Mesenchymal stem cell (in vitro differentiated cells and primary cell): ENCODE data around the gene SLC26A3.

Source experiments
- DNase-seq: peaks from one replicate; pipeline ENCODE4 v3.0.0-alpha.2; 2013
- H2AFZ ChIP-seq: one replicate; pipeline ENCODE4 v1.6.1; 2013; ENCODE audit warnings: low read depth, mild to moderate bottlenecking, control low read depth, inconsistent platforms, low read length, moderate library complexity
- H2AK5ac ChIP-seq: 2 replicates; pipeline ENCODE4 v1.6.1; 2013; ENCODE audit warnings: low read length, moderate library complexity, mild to moderate bottlenecking, inconsistent platforms; ENCODE audit not compliant: severe bottlenecking
- H2BK120ac ChIP-seq: one replicate; pipeline ENCODE4 v1.6.1; 2013; ENCODE audit warnings: low read depth, mild to moderate bottlenecking, inconsistent platforms, low read length, moderate library complexity
- H2BK12ac ChIP-seq, 2 experiments: one replicate each; pipeline ENCODE4 v1.6.1; 2013; ENCODE audit warnings: inconsistent platforms in 2 of 2, low read length in 2 of 2, mild to moderate bottlenecking in 2 of 2, moderate library complexity in 2 of 2, control low read depth in 1 of 2
- H2BK15ac ChIP-seq: one replicate; pipeline ENCODE4 v1.6.1; 2013; ENCODE audit warnings: mild to moderate bottlenecking, low read depth, inconsistent platforms; ENCODE audit not compliant: poor library complexity, severe bottlenecking
- H2BK5ac ChIP-seq: 2 replicates; pipeline ENCODE4 v1.6.1; 2013; ENCODE audit warnings: low read depth, mild to moderate bottlenecking, low read length, control low read depth, inconsistent platforms; ENCODE audit not compliant: poor library complexity, severe bottlenecking
- H3K14ac ChIP-seq, 2 experiments: one replicate each; pipeline ENCODE4 v1.6.1; 2013; ENCODE audit warnings: inconsistent platforms in 2 of 2, low read length in 2 of 2, control low read depth in 1 of 2, mild to moderate bottlenecking in 1 of 2, moderate library complexity in 1 of 2
- H3K18ac ChIP-seq, 2 experiments: one replicate each; pipeline ENCODE4 v1.6.1; 2013; ENCODE audit warnings: inconsistent platforms in 2 of 2, low read length in 2 of 2, control low read depth in 1 of 2, low read depth in 1 of 2, mild to moderate bottlenecking in 1 of 2
- H3K23ac ChIP-seq, 2 experiments: one replicate each; pipeline ENCODE4 v1.6.1; 2013; ENCODE audit warnings: inconsistent platforms in 2 of 2, low read length in 2 of 2, mild to moderate bottlenecking in 2 of 2, moderate library complexity in 2 of 2, control low read depth in 1 of 2
- H3K27ac ChIP-seq: 2 replicates; pipeline ENCODE4 v1.5.1; 2013; ENCODE audit warnings: mild to moderate bottlenecking, moderate library complexity, low read length, control low read depth, inconsistent platforms; ENCODE audit not compliant: poor library complexity, severe bottlenecking
- H3K27me3 ChIP-seq, 2 experiments: 2 replicates each; pipeline versions ENCODE4 v1.6.1 to v1.7.0; 2013; ENCODE audit warnings: low read length in 2 of 2, mild to moderate bottlenecking in 2 of 2, moderate library complexity in 2 of 2, control low read depth in 1 of 2, inconsistent platforms in 1 of 2; ENCODE audit not compliant: control insufficient read depth in 1 of 2, insufficient read depth in 1 of 2
- H3K36me3 ChIP-seq, 2 experiments: 2 replicates each; pipeline versions ENCODE4 v1.6.1 to v1.7.0; 2013; ENCODE audit warnings: low read length in 2 of 2, control low read depth in 1 of 2, inconsistent platforms in 1 of 2, low read depth in 1 of 2, mild to moderate bottlenecking in 1 of 2; ENCODE audit not compliant: insufficient read depth in 2 of 2, control insufficient read depth in 1 of 2
- H3K4ac ChIP-seq, 2 experiments: one replicate each; pipeline ENCODE4 v1.6.1; 2013; ENCODE audit warnings: inconsistent platforms in 2 of 2, low read length in 2 of 2, mild to moderate bottlenecking in 2 of 2, moderate library complexity in 2 of 2, control low read depth in 1 of 2, low read depth in 1 of 2
- H3K4me1 ChIP-seq: 2 replicates; pipeline ENCODE4 v1.6.1; 2013; ENCODE audit warnings: low read depth, low read length, control low read depth; ENCODE audit not compliant: control insufficient read depth, insufficient read depth
- H3K4me2 ChIP-seq: 2 replicates; pipeline ENCODE4 v1.6.1; 2013; ENCODE audit warnings: low read length, mild to moderate bottlenecking, inconsistent platforms; ENCODE audit not compliant: poor library complexity, severe bottlenecking
- H3K4me3 ChIP-seq, 2 experiments: 2 replicates each; pipeline versions ENCODE4 v1.5.1 to v1.7.0; 2013; ENCODE audit warnings: low read length in 2 of 2, mild to moderate bottlenecking in 2 of 2, control low read depth in 1 of 2, low read depth in 1 of 2; ENCODE audit not compliant: insufficient read depth in 1 of 2
- H3K79me1 ChIP-seq: replicated peaks from 2 replicates; pipeline ENCODE4 v1.6.1; 2013; ENCODE audit warnings: mild to moderate bottlenecking, control low read depth, low read length, inconsistent platforms; ENCODE audit not compliant: poor library complexity, severe bottlenecking
- H3K9ac ChIP-seq: 2 replicates; pipeline ENCODE4 v1.7.0; 2013; ENCODE audit warnings: mild to moderate bottlenecking, low read length, moderate library complexity
- H3K9me3 ChIP-seq: 2 replicates; pipeline ENCODE4 v1.7.0; 2013; ENCODE audit warnings: mild to moderate bottlenecking, low read length; ENCODE audit not compliant: control insufficient read depth
- H4K8ac ChIP-seq: one replicate; pipeline ENCODE4 v1.6.1; 2013; ENCODE audit warnings: inconsistent platforms, mild to moderate bottlenecking, low read length, moderate library complexity
- H4K91ac ChIP-seq: one replicate; pipeline ENCODE4 v1.6.1; 2013; ENCODE audit warnings: mild to moderate bottlenecking, low read length, inconsistent platforms
- WGBS: methylation state at CpG from one replicate; pipeline ENCODE4 v1.1.7; 2013; ENCODE audit warnings: mixed read lengths; 5-methylcytosine and 5-hydroxymethylcytosine counted together

The SLC26A3 gene

GRCh38 chr7:107842213-107842612 is 39.2 kb upstream of the SLC26A3 start:
- Histone ChIP-seq H3K4me2 (no peak overlapping the region), H4K8ac (no peak overlapping the region), H2BK12ac (no peak overlapping the region), H3K9ac (no peak overlapping the region), H3K4me1 (no peaks in the 10 kb centered on the region), H3K27me3 (peaks cover 7 to 13% of the 10 kb centered on the region in 2 experiments), H2BK120ac (no peak overlapping the region), H3K14ac (no peak overlapping the region), H3K4me3 (no peak overlapping the region), H3K36me3 (no peaks in the 10 kb centered on the region), H2BK5ac (no peak overlapping the region), H3K27ac (no peak overlapping the region), H3K79me1 (no peaks in the 10 kb centered on the region), H2BK15ac (no peak overlapping the region), H2AFZ (no peak overlapping the region), H4K91ac (no peak overlapping the region), H3K23ac (no peak overlapping the region), H3K4ac (no peak overlapping the region), H2AK5ac (no peak overlapping the region), H3K18ac (no peak overlapping the region), H3K9me3 (no peaks in the 10 kb centered on the region)
- no peak for DNase-seq
- no CpG with 5 or more reads among the region's 3 CpGs for WGBS

GRCh38 chr7:107838816-107839565 is 36.0 kb upstream of the SLC26A3 start:
- H3K14ac ChIP-seq: no peak overlapping the region
- H3K4me2 ChIP-seq: no peak overlapping the region
- no peaks in the 10 kb centered on the region for H3K9me3 ChIP-seq
- no peak overlapping the region for H4K8ac ChIP-seq
- no peak for DNase-seq
- no peak overlapping the region for H3K18ac ChIP-seq
- H2BK15ac ChIP-seq: no peak overlapping the region
- H3K4me1 ChIP-seq: no peaks in the 10 kb centered on the region
- H2AK5ac ChIP-seq: no peak overlapping the region
- no peak overlapping the region for H3K23ac ChIP-seq
- no peaks in the 10 kb centered on the region for H3K36me3 ChIP-seq
- H3K4me3 ChIP-seq: no peak overlapping the region
- H3K27ac ChIP-seq: no peak overlapping the region
- 87% methylated on average over 5 of the region's 5 CpGs for WGBS
- H4K91ac ChIP-seq: no peak overlapping the region
- no peak overlapping the region for H2BK120ac ChIP-seq
- H2BK12ac ChIP-seq: no peak overlapping the region
- no peak overlapping the region for H3K9ac ChIP-seq
- H3K27me3 ChIP-seq: peaks cover 24 to 29% of the 10 kb centered on the region in 2 experiments
- H3K4ac ChIP-seq: no peak overlapping the region
- no peak overlapping the region for H2BK5ac ChIP-seq
- H2AFZ ChIP-seq: no peak overlapping the region
- H3K79me1 ChIP-seq: no peaks in the 10 kb centered on the region

- Histone ChIP-seq H2BK120ac (no peak overlapping the region), H2BK12ac (no peak overlapping the region), H3K27me3 (peaks cover 24 to 35% of the 10 kb centered on the region in 2 experiments), H4K8ac (no peak overlapping the region), H3K4me1 (no peaks in the 10 kb centered on the region), H2AK5ac (no peak overlapping the region), H2AFZ (no peak overlapping the region), H2BK5ac (no peak overlapping the region), H3K9me3 (no peaks in the 10 kb centered on the region), H4K91ac (no peak overlapping the region), H3K36me3 (no peaks in the 10 kb centered on the region), H2BK15ac (no peak overlapping the region), H3K4ac (no peak overlapping the region), H3K23ac (no peak overlapping the region), H3K18ac (no peak overlapping the region), H3K79me1 (no peaks in the 10 kb centered on the region), H3K27ac (no peak overlapping the region), H3K9ac (no peak overlapping the region), H3K4me2 (no peak overlapping the region), H3K4me3 (no peak overlapping the region), H3K14ac (no peak overlapping the region)
- DNase-seq: no peak
- 90% methylated on average over 2 of the region's 3 CpGs for WGBS
These were observed 35.1 kb upstream of the SLC26A3 start for GRCh38 chr7:107838024-107838601.

DNA sequence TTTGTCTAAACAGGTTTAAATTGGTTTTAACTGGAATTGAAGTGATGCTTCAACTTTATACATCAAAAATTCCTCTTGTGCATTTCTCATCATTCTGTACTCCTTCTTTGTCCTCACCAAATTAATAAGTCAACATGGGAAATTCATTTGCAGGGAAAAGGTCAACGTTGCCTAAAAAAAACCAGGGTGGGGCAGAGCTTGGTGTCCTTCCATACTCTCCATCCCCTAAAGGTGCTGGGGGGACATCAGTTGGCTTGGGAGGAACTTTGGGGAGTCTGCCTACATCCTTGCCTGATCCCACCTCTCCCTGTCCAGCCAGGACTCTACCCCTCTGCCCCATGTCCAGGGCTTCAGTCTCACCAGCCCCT is 34.1 kb upstream of the SLC26A3 start:
- Histone ChIP-seq H3K14ac (no peak overlapping the region), H2BK5ac (no peak overlapping the region), H2AK5ac (no peak overlapping the region), H3K4me2 (no peak overlapping the region), H2BK12ac (no peak overlapping the region), H3K9me3 (no peaks in the 10 kb centered on the region), H3K79me1 (no peaks in the 10 kb centered on the region), H2BK120ac (no peak overlapping the region), H3K9ac (no peak overlapping the region), H3K4ac (no peak overlapping the region), H4K8ac (no peak overlapping the region), H3K23ac (no peak overlapping the region), H2AFZ (no peak overlapping the region), H3K18ac (no peak overlapping the region), H4K91ac (no peak overlapping the region), H2BK15ac (no peak overlapping the region), H3K4me1 (no peaks in the 10 kb centered on the region), H3K36me3 (no peaks in the 10 kb centered on the region), H3K27me3 (peaks cover 26 to 40% of the 10 kb centered on the region in 2 experiments), H3K27ac (no peak overlapping the region), H3K4me3 (no peak overlapping the region)
- 44% methylated on average over 1 of the region's 1 CpG for WGBS
- DNase-seq: no peak
